Fibroblast of mammary gland (primary cell): ENCODE results near the gene PLA2G4F.

Source experiments
- DNase-seq: peaks from one replicate; pipeline ENCODE4 v3.0.0-alpha.2; 2010; ENCODE audit warnings: low read depth
- H3K4me3 ChIP-seq: 2 replicates; pipeline ENCODE4 v1.5.1; 2011; ENCODE audit warnings: low read depth, mild to moderate bottlenecking, low read length, moderate library complexity; ENCODE audit not compliant: control insufficient read depth
- TF ChIP-seq, protein P1 (sequence below): conservative IDR thresholded peaks from 2 replicates; pipeline ENCODE4 v1.5.1; 2011; ENCODE audit warnings: low read depth, low read length, inconsistent platforms; ENCODE audit not compliant: control insufficient read depth, insufficient read depth

The PLA2G4F gene

DNA sequence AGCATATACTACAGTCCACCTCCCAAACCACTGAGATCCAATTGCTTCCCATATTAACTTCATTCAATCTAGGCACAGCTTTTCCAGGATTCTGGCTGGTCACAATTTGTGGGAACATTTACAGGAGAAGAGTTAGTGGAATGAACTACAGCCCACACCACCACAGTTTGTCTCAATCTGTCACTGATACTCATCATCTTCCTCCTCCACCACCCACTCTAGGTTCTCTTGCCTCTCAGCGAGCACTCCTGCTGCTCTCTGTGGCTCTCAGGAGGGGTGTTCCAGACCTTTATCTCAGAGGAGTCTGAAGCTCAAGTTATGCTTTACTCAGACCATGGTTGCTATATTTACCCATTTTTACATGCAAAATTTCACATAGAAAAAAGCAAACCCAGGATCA is 36.2 kb downstream of the PLA2G4F start:
- TF ChIP-seq, protein P1, sequence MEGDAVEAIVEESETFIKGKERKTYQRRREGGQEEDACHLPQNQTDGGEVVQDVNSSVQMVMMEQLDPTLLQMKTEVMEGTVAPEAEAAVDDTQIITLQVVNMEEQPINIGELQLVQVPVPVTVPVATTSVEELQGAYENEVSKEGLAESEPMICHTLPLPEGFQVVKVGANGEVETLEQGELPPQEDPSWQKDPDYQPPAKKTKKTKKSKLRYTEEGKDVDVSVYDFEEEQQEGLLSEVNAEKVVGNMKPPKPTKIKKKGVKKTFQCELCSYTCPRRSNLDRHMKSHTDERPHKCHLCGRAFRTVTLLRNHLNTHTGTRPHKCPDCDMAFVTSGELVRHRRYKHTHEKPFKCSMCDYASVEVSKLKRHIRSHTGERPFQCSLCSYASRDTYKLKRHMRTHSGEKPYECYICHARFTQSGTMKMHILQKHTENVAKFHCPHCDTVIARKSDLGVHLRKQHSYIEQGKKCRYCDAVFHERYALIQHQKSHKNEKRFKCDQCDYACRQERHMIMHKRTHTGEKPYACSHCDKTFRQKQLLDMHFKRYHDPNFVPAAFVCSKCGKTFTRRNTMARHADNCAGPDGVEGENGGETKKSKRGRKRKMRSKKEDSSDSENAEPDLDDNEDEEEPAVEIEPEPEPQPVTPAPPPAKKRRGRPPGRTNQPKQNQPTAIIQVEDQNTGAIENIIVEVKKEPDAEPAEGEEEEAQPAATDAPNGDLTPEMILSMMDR = no peak
- H3K4me3 ChIP-seq = no peak overlapping the region
- DNase-seq = no peak

GRCh38 chr15:42119446-42119760 is 37.0 kb downstream of the PLA2G4F start:
- TF ChIP-seq, protein P1 = no peak
- H3K4me3 ChIP-seq = no peak overlapping the region
- no peak for DNase-seq

GRCh38 chr15:42118650-42119445 is 37.6 kb downstream of the PLA2G4F start:
- DNase-seq = no peak
- no peak overlapping the region for H3K4me3 ChIP-seq
- TF ChIP-seq, protein P1 = no peak

GRCh38 chr15:42111924-42112323 is 44.5 kb downstream of the PLA2G4F start:
- peak; percentile 16 for DNase-seq
- H3K4me3 ChIP-seq = no peak overlapping the region
- TF ChIP-seq, protein P1 = no peak

DNA sequence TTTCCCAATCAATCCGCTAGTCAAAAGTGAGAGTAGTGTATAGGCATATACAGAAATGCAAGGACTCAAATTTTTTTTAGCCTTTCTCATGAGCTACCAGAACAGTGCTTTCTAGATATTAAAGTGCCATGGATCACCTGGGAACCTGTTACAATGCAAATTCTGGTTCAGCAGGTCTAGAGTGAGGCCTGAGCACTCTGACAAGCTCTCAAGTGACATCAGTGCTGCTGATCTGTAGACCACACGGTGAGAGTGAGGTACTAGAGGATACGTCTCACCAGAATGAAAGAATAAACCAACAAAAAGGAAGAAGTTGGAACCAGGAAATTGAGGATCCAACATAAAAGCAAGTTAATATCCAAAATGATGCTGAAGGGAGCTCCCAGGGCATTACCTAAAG is 46.1 kb downstream of the PLA2G4F start:
- DNase-seq = no peak
- H3K4me3 ChIP-seq = no peak overlapping the region
- TF ChIP-seq, protein P1 = no peak

DNA sequence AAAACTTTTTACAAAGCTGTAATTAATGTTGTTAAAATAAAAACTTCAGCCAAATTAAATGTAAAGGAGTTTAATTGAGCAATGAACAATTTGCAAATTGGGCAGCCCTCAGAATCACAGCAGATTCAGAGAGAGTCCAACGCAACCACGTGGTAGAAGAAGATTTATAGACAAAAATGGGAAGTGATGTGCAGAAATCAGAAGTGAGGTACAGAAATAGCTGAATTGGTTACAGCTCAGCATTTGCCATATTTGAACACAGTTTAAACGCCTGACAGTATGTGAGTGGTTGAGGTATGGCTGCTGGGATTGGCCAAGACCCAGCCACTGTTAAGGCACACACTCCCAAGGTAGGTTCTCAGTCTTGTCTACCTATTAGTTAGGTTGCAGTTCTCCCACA is 47.6 kb downstream of the PLA2G4F start:
- TF ChIP-seq, protein P1 = no peak
- DNase-seq = no peak
- H3K4me3 ChIP-seq = no peak overlapping the region
